GM18498 (cell line): ENCODE measurements around the gene HUWE1.

ENCODE experiments used
- ATAC-seq: cut with Tn5 transposase; IDR thresholded peaks from one replicate; pipeline ENCODE4 v1.9.1; 2021; ENCODE audit warnings: mild to moderate bottlenecking, moderate library complexity; ENCODE audit not compliant: unreplicated experiment

The HUWE1 gene

DNA sequence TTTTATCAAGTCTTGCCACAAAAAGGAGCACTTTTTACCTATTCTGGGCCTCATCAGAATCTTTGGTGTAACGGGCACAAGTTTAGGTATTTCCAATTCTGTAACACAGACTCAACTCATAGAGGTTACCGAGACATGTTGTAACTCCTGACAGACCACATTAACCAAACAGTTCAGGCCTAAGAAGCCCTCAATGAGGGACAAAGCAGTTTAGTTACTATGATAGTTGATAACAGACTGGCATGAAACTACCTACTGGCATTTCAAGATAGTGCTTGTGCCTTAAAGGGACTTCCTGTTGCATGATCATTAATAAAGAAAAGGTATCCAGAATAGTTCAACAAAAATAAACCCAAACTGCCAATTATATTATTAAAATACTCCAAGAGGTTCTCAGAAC lies 64.1 kb downstream of the HUWE1 start:
- ATAC-seq = no peak

DNA sequence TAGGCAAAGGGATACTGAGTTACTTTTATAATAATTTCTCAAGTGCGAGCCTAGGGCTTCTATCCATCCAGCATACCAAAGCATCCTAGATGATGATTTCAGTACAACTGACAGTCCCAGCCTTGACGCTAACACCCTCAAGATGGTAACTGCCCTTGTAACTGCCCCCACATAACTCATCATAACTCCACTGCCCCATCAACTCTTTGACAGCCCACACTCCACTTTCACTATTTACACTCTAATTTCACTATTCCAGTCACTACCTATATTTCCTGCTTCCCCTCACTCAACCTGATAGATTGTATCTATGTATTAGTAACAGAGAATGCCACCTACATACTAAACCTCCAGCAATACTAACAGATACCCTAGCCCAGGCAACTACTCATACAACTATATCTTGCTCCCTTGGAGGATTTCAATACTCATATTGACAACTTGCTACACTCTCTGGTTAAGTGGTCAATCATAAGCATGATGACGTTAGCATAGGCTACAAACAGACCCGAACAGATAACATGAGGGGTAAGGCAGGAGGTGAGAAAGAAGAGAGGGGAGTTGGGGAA lies 65.0 kb downstream of the HUWE1 start:
- ATAC-seq = no peak

DNA sequence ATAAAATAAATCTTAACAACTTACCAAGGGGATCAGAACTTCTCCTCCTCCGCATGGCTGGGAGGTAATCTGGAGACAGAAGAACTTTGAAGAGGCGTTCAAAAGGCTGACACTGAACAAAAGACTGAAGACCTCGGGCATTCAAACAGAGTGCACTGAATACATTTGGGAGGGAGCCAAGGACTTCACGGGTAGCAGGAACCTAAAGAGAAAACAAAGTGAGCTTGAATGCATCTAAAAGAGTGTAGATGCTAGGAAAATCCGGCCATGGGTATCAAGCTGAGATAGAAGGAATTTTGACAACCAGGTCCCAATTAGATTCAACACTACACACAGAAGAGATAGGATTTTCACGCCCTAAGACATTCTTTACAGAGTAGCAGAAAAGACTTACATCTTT lies 69.6 kb downstream of the HUWE1 start:
- no peak for ATAC-seq

DNA sequence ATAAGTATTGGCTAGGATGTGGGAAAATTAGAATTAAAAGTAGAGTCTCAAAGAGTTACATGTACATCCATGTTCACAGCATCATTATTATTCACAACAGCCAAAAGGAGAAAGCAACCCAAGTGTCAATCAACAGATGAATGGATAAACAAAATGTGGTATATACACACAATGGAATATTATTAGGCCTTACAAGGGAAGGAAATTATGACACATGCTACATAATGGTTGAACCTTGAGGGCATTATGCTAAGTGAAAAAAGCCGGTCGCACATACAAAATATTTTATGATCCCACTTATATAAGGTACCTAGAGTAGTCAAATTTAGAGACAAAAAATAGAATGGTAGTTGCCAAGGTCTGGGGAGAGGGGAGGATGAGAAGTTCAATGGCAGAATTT lies 80.1 kb downstream of the HUWE1 start:
- no peak for ATAC-seq

DNA sequence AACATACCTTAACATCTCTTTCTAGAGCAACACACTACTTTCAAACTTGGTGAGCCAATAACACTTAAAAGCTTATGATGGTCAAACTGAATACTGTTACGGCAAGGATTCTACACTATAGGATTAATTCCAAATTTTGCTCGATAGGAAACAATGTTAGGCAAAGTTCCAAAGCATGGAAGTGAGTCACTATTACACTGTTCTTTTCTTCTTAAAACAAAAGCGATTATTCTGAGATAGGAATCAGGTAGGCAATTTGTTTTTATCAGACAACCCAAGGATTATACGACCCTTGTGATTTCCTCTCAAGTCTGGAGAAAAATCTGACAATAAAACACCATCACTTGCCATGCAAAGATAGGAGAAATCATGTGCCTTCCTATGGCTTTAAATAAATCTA lies 81.5 kb downstream of the HUWE1 start:
- ATAC-seq = no peak

DNA sequence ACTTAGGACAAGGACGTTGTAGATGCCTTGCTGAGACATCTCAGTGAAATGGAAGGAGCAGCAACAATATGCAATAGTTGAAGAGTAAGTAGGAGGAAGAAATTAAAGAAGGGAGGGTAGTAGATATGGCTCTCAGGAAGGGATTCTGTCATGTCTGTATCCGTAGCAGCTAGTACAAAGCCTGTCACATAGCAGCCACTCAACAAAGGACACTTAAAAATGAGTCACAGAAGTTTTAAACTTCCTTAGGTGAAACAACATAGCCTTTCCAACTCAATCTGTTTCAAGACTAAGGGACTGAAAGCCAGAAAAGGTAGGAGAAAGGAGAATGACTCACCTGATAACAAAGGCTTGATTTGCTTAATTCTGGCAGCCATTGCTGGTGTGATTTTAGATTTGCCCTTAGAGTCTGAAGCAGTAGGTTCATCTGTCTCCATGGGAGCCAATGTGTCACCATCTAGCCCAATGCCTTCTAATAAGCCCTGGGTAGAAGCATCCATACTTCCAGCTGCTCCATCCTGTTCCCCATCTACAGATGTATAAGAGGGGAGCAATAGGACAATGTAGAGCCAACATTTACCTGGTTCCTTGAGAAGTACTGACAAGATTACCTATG lies 86.6 kb downstream of the HUWE1 start:
- ATAC-seq = no peak

DNA sequence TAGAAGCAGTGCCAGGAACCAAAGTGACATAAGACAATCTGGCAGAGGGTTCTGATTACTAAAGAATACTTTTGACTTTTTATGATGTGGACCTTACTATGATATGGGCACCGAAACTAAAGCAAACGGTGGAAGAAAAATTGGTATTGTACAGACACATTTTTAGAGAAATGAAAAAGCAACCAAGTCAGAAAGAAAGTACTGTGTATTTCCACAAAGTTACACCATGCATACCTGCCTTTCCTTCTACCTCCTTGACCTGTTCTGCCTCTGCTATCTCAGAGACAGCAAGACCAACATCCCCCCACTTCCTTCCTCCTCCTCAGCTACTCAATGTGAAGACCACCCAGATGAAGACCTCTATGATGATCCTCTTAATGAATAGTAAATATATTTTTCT lies 88.3 kb downstream of the HUWE1 start:
- no peak for ATAC-seq

DNA sequence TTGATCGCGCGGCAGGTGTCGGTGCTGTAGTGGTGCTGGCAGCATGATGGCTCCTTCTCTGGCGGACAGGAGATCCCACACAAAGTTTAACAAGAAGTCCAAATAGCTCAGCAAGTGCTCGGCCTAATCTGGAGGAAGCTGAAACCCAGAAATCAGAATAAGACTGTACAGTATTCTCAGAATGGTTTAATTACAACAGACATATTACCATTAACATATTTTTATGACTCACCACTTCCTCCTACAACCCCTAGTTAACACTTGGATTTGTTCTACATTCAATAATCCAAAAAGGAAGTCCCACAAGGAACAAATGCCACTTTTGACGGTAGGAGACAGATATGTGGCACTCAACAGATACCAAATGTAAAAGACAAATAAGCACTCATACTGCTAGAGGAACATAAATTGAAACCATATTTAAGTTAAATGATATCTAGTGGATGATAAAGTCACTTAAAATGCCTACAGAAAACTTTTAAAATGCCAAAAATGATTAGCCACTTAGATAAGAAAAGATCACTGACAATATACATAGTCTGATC lies 91.2 kb downstream of the HUWE1 start:
- ATAC-seq = no peak

DNA sequence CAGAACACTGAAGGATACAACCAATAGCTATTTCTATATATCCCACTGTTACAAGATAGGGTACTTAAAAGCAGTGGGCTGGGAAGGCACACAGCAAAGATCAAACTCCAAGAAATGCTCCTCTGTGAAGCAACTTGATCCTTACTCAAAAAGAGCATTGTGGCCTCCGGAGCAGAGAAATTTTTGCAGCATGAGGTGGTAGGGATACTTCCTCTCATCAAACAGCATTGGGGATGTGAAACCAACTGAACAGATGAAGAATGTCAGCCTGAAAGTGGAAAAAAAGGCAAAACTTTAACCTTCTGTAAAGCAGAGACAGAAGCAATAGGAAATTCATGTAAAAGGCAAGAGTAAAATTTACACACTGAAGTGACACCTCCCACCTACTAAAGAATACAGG lies 92.2 kb downstream of the HUWE1 start:
- no peak for ATAC-seq

DNA sequence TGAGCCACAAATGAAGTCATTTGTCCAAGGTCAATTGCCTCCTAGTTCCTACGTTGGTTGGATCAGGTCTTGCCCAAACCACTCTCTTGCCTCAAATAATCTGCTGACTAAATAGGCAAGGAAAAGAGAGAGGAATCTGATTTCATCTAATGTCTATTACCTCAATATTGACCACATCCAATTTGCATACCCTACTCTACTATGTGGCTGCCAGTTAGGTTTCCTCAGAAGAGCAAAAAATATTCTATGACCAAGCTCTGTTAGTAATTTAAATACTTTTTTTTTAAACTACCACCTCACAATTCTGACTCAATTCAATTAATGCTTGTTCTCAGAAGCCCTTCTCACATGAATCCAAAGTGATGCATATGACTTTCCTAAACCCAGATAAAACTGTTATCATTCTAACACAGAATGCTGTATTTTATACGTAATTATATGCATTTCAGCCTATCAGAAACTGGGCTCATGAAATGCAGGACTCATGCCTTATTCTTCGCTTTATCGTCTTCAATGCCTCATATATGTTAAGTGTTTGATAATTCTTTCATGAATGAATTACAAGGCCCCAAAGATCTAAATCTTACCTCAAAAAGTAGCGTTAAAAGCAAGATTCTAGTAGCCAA lies 98.6 kb downstream of the HUWE1 start:
- no peak for ATAC-seq

DNA sequence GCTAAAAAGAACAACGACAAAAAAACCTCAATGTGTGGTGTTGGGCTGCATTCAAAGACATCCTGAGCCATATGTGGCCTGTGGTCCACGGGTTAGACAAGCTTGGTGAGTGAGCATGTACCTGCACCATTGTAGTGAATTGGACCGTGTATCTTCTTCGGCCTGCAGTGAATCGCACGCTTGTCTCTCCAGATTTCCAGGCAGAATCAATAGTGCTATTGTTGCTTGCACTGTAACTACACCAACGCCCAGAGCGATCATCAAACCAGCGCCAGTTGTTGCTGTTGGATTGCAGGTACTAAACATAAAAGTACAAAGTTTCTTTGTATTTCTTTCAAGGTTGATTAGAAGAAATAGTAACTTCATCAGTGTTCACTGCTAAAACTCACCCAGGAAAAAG lies 101.6 kb downstream of the HUWE1 start:
- no peak for ATAC-seq

DNA sequence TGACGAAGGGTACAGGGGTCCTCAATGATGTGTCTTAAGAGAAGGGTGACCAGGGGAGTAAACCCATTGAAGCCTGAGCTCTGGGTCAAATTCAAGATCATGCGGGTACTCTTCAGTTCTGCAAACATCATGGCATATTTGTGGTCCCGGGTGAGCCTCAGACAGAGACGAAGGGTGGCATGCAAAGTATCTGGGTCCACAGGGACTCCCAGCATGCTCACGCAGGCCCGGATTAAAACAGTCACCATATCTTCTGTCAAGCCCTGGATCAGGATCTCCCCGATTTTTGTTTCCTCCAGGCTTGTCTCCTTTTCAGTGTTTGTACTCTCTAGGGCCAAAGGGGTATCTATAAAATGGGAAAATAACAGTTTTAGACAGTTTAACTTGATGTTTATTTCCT lies 102.9 kb downstream of the HUWE1 start:
- no peak for ATAC-seq

DNA sequence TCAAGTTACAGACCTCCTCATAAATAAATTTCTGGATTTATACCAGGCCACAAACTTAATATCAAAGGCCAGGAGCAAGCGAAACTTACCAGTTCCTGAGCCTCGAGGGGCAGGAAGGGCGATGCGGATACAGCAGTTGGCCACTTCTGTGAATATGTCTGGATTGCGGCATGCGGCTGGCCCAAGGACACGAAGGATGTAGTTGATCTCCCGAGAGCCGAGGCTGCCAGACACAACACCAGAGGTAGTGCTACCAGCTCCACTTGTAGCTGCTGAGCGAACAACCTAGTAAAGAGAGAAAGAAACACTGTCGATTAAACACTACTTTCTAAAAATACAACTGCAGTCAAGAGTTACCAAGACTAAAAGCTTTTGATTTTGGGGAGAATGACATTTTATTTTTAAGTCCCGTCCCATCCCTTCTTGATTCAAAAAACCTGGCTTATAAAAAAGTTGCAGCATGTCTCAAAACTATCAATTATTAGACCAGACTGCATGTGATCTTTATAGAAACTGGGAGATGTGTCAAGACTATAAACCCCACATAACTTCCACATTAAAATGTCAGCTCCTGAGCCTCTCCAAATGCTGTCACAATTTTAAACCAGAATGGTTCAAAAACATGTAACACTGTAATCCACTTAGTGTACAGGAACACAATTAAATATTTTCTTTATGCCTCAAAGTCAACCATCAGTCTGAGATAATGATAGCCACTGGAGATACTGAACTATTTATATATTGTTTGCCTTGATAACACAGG lies 105.6 kb downstream of the HUWE1 start:
- ATAC-seq = no peak

DNA sequence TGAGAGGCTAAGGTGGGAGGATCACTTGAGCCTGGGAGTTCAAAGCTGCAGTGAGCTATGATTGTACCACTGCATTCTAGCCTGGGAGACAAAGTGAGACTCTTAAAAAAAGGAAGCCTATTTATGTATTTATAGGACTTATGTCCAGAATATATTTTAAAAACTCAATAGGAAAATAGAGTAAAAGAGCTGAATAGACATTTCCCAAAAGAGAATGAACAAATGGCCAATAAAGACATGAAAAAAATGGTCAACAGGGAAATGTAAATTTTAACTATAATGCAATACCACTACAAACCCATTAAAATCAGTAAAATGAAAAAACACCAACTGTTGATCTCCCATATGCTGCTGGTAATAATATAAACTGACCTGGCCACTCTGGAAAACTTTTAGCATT lies 115.0 kb downstream of the HUWE1 start:
- ATAC-seq = no peak

DNA sequence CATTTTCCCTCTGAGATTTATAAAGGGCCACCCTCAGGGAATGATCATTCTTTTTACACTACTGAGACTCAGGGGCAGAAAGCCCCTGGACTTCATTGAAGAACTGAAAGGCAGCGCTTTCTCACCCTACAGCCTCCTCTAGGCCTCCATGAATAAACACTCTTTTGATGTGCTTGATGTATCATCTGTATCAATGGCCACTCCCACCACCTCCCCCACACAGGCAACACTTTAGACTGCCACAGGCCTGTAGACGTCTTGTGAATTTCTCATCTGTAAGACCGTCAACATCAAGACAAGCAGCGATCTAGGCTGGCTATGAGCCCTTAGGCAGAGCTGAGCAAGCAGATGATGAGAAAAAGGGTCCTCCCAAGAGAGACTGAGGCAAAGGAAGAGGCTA lies 123.2 kb downstream of the HUWE1 start:
- ATAC-seq = no peak

DNA sequence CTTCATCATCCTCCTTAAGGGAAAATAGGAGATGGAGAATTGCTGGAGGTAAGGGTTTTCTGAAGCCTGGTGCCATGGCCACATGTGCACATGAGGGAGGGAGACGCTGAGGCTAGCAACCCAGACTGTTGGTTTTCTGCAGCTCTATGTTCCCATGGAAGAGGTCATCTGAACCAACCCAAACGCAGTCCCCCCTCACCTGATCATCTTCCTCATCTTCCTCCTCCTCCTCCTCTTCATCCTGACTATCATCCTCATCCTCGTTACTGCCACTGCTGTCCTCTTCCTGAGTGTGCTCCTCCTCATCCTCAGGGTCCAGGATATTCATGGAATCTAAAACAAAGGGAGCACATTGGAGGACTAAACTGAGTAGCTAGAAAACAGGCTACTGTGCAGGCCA lies 124.6 kb downstream of the HUWE1 start:
- no peak for ATAC-seq

DNA sequence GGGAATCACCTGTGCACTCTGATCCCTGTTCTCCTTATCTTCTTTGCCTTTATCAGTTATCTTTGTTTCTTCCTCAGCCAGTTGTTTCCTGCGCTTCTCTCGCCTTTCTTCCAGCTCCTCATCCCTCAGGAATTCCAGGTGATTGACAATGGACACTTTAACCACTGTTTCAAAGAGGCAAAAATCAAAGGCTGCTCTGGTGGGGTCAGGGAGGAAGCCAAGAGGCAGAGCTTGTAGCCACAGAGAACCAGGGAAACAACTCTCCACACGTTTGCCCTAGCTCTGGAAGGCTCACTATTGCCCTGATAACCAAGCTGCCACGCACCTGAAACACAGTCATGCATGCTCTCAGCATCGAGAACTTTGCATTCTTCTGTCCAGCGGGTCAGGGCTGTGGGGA lies 127.9 kb downstream of the HUWE1 start:
- no peak for ATAC-seq

DNA sequence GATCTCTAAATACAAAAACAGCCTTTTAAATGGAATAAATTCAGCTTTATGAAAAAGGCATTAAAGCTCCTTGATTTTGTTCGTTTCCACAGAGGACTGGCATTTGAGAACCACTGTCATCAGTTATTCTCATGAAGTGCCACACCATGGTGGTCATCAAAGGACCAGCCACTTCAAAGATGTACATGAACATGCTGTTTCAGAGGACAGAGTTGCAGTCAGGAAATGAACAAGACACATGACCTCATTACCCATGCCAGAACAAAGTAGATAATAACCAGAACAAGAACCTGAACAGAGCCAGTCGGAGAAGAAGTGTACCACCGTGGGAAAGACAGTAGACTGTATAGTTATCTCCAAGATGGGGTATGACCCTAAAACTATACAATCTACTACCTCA lies 129.7 kb downstream of the HUWE1 start:
- no peak for ATAC-seq

DNA sequence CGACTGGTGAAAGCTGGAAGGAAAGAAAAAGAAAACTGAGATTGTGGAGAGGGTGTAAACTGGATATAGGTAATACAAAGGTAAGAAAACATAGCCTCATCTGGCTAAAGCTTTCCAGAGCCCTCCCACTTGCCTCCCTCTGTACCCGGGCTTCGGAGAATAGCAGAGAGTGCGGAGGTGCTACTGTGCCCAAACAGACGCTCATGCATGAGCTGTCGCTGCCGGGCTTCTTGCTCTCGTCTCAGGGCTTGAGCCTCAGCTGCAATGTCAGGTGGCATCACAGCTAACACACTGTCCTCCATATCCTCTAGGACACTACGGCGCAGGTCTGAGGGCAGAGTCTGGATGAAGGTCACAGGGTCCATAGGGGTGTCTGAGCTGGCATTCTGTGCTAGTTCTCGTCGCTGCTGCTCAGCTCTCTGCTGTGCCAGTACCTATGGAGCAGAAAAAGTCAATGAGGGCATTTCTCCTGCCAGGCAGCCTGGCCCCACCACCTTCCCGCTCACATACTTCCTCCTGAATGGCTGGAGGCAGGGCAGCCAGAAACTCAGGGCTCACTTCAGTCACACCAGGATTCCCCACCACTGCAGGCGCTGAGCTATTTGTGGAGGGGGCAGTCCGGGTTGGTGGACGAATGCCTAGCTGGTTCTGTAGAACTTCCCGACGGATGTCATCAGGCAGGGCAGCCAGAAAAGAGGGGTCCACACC lies 135.6 kb downstream of the HUWE1 start:
- no peak for ATAC-seq

DNA sequence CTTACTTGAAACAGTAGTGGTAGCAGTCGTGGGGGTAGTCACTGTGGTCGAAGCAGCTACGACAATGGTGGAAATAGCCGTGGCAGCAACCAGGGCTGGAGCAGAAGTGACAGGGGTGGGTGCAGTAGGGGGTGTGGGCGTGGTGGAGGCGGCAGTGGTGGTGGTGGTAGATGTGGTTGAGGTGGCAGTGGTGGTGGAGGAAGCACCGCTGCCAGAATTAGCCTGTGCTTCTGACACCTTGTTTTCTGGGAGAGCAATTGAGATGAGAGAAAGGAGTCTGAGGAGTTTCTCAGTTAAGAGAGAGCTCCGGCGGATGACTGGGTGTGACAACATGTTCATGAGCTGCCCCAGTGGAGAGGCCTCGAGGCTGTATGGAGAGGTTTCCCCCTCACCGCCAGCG lies 138.9 kb downstream of the HUWE1 start:
- ATAC-seq = no peak

DNA sequence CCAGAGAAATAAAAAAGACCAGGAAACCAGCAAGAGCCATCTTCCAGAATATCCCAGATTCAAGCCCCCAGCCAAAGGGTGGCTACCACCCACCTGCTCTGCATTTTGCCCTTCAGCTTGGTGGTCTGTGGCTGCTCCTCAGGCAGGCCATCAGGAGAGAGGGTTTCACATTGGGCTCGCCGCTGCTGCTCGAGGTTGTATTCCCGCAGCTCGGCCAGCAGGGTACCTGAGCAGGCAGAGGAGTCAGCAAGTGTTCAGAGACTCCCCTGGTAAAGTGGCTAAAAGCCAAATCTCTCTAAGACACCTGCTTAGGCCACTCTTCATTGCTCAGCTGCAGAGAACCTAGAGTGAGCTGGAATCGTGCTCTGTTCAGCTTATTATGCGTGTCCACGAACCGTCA lies 141.6 kb downstream of the HUWE1 start:
- no peak for ATAC-seq
